SK-N-SH (cell line): Measurements from ENCODE around the gene SCGB1C1. TPM values are rescaled to one million over a fixed set of nuclear protein-coding genes. Genes with fewer than 3 reads are reported as not detected.

Experiments used
- CTCF ChIA-PET: fragments of 300-600, 350-600 bp; formaldehyde crosslinking; extraction: SDS; loops from one replicate; lab custom pipeline; 2021; lab: Yijun Ruan, JAX
- POLR2A ChIA-PET: fragments of 350-600 bp; sonication (Branson Sonifier 250); formaldehyde crosslinking; extraction: SDS; loops from one replicate; lab custom pipeline; 2020; ENCODE audit warnings: antibody characterized with exemption, inconsistent platforms; lab: Yijun Ruan, JAX
- DNase-seq: peaks from one replicate; pipeline ENCODE4 v3.0.0; 2012
- H2AFZ ChIP-seq: fragments of 200-600 bp; sonication (generic); 2 replicates; pipeline ENCODE4 v1.8.1; 2016; ENCODE audit warnings: antibody characterized with exemption, mild to moderate bottlenecking, low read depth
- H3F3A ChIP-seq: fragments of 200-600 bp; sonication (generic); replicated peaks from 2 replicates; pipeline ENCODE3; 2016; ENCODE audit warnings: antibody characterized with exemption, mild to moderate bottlenecking; ENCODE audit not compliant: insufficient read depth
- H3K27ac ChIP-seq, 2 experiments: fragments of 200-500 bp in 1 of 2; fragments of 200-600 bp in 1 of 2; sonication (Bioruptor generic) in 1 of 2; sonication (generic), shearing (Covaris generic) in 1 of 2; 2 replicates each; pipeline versions ENCODE4 v1.5.1 to v1.6.1; 2014 to 2016; ENCODE audit warnings: low read depth in 2 of 2, inconsistent platforms in 1 of 2, low read length in 1 of 2, mild to moderate bottlenecking in 1 of 2, mixed read lengths in 1 of 2
- H3K27me3 ChIP-seq: fragments of 200-600 bp; sonication (generic), shearing (Covaris generic); 2 replicates; pipeline ENCODE4 v1.6.1; 2016; ENCODE audit warnings: mixed run types; ENCODE audit not compliant: insufficient read depth
- H3K36me3 ChIP-seq, 2 experiments: fragments of 200-500 bp in 1 of 2; fragments of 200-600 bp in 1 of 2; sonication (Bioruptor generic) in 1 of 2; sonication (generic) in 1 of 2; replicated peaks in 1 of 2; 2 replicates each; pipeline versions ENCODE3 to v1.5.1; 2014 to 2016; ENCODE audit warnings: low read length in 1 of 2, mild to moderate bottlenecking in 1 of 2; ENCODE audit not compliant: insufficient read depth in 2 of 2, control insufficient read depth in 1 of 2
- H3K4me1 ChIP-seq, 2 experiments: fragments of 200-500 bp in 1 of 2; fragments of 200-600 bp in 1 of 2; sonication (Bioruptor generic) in 1 of 2; sonication (generic), shearing (Covaris generic) in 1 of 2; 2 replicates each; pipeline versions ENCODE4 v1.5.1 to v1.6.1; 2014 to 2016; ENCODE audit warnings: low read depth in 1 of 2, low read length in 1 of 2, mixed run types in 1 of 2; ENCODE audit not compliant: insufficient read depth in 2 of 2, control insufficient read depth in 1 of 2
- H3K4me2 ChIP-seq: fragments of 200-600 bp; sonication (generic), shearing (Covaris generic); 2 replicates; pipeline ENCODE4 v1.6.1; 2017; ENCODE audit warnings: mixed run types
- H3K4me3 ChIP-seq, 2 experiments: fragments of 200-500 bp in 1 of 2; fragments of 200-600 bp in 1 of 2; sonication (Bioruptor generic) in 1 of 2; sonication (generic), shearing (Covaris generic) in 1 of 2; 2 replicates each; pipeline versions ENCODE4 v1.5.1 to v1.8.1; 2014 to 2016; ENCODE audit warnings: low read depth in 2 of 2, inconsistent platforms in 1 of 2, low read length in 1 of 2, mild to moderate bottlenecking in 1 of 2, mixed read lengths in 1 of 2, moderate library complexity in 1 of 2
- H3K79me2 ChIP-seq: fragments of 200-600 bp; sonication (generic); 2 replicates; pipeline ENCODE4 v1.8.1; 2017; ENCODE audit warnings: mild to moderate bottlenecking; ENCODE audit not compliant: insufficient read depth
- H3K9ac ChIP-seq: fragments of 200-600 bp; sonication (generic); 2 replicates; pipeline ENCODE4 v1.6.1; 2017; ENCODE audit warnings: mixed run types
- H3K9me2 ChIP-seq: fragments of 200-600 bp; sonication (generic); 2 replicates; pipeline ENCODE4 v1.6.1; 2017; ENCODE audit warnings: mixed run types
- H3K9me3 ChIP-seq: fragments of 200-600 bp; sonication (generic); 2 replicates; pipeline ENCODE4 v1.6.1; 2017; ENCODE audit warnings: mixed run types, mild to moderate bottlenecking, moderate library complexity
- H4K20me1 ChIP-seq: fragments of 200-600 bp; sonication (generic); 2 replicates; pipeline ENCODE4 v1.6.1; 2017; ENCODE audit warnings: mild to moderate bottlenecking, mixed run types; ENCODE audit not compliant: insufficient read depth
- EP300 ChIP-seq, 2 experiments: IDR thresholded peaks; 2 replicates each; pipeline versions ENCODE4 v1.4.0 to v1.6.1; 2012; ENCODE audit warnings: borderline replicate concordance in 1 of 2, low read depth in 1 of 2, low read length in 1 of 2
- FOXM1 ChIP-seq: IDR thresholded peaks from 2 replicates; pipeline ENCODE4 v1.4.0; 2012; ENCODE audit warnings: low read depth, mild to moderate bottlenecking
- JUND ChIP-seq: IDR thresholded peaks from 2 replicates; pipeline ENCODE4 v1.4.0; 2012
- NRF1 ChIP-seq: IDR thresholded peaks from 2 replicates; pipeline ENCODE4 v1.6.1; 2012; ENCODE audit warnings: low read depth, mild to moderate bottlenecking, low read length
- RAD21 ChIP-seq: IDR thresholded peaks from 2 replicates; pipeline ENCODE4 v1.6.1; 2012; ENCODE audit warnings: mild to moderate bottlenecking, low read length
- RCOR1 ChIP-seq: fragments of 150-350 bp; IDR thresholded peaks from 2 replicates; pipeline ENCODE4 v1.6.1; 2017; ENCODE audit warnings: antibody characterized with exemption, low read length
- RXRA ChIP-seq: IDR thresholded peaks from 2 replicates; pipeline ENCODE4 v1.4.0; 2012; ENCODE audit warnings: low read depth, mild to moderate bottlenecking, borderline replicate concordance
- TAF1 ChIP-seq: IDR thresholded peaks from 2 replicates; pipeline ENCODE4 v1.6.1; 2012; ENCODE audit warnings: low read depth, mild to moderate bottlenecking, low read length, moderate library complexity, borderline replicate concordance
- TCF12 ChIP-seq: IDR thresholded peaks from 2 replicates; pipeline ENCODE4 v1.4.0; 2012
- USF2 ChIP-seq: fragments of 150-350 bp; IDR thresholded peaks from 2 replicates; pipeline ENCODE4 v1.6.1; 2017; ENCODE audit warnings: antibody characterized with exemption, low read length, low read depth, borderline replicate concordance
- YY1 ChIP-seq: IDR thresholded peaks from 2 replicates; pipeline ENCODE4 v1.4.0; 2012; ENCODE audit warnings: low read depth, mild to moderate bottlenecking
- ZBTB33 ChIP-seq: IDR thresholded peaks from 2 replicates; pipeline ENCODE4 v1.4.0; 2012; ENCODE audit warnings: low read depth, borderline replicate concordance
- WGBS: methylation state at CpG from one replicate; pipeline ENCODE4 v1.1.6; 2017; ENCODE audit warnings: low lambda C conversion rate; 5-methylcytosine and 5-hydroxymethylcytosine counted together
- polyA plus RNA-seq, 3 experiments: library from polyadenylated mRNA; depleted of rRNA; stranded (reverse); fragments of >200 nt; gene quantifications; 2 replicates each; pipeline ENCODE4 v1.2.3, GENCODE V29; 2012
- TF ChIP-seq, protein P1 (sequence below): IDR thresholded peaks from 2 replicates; pipeline ENCODE4; 2012
- TF ChIP-seq, protein P2 (sequence below): IDR thresholded peaks from 2 replicates; pipeline ENCODE4 v1.4.0; 2012; ENCODE audit warnings: low read depth
- TF ChIP-seq, protein P3 (sequence below): IDR thresholded peaks from 2 replicates; pipeline ENCODE4 v1.6.1; 2012; ENCODE audit warnings: mild to moderate bottlenecking, low read depth, low read length, moderate library complexity

Gene SCGB1C1
- polyA plus RNA-seq, 1 of the 3 experiments (the other 2 are of a cell fraction) = not detected

GRCh38 chr11:206526-207207 is 13.8 kb downstream of the SCGB1C1 start:
- peak; percentile 56 for DNase-seq
- Histone ChIP-seq H3K36me3 (peaks cover 42 to 53% of the 10 kb centered on the region in 2 experiments), H3K4me3 (peak overlapping the region; percentile 78 to 97)

More at GRCh38 chr11:206526-207207, 13.8 kb downstream of the SCGB1C1 start:
- Histone ChIP-seq H3K9me2 (no peaks in the 10 kb centered on the region), H3K4me2 (peak overlapping the region; percentile 92), H3K79me2 (peaks cover 75% of the 10 kb centered on the region), H3K9ac (peak overlapping the region; percentile 99), H3K4me1 (peaks cover 15 to 32% of the 10 kb centered on the region in 2 experiments; a peak in 3 of 4 replicates), H3K27ac (peak overlapping the region; percentile 80 to 99), H2AFZ (no peak overlapping the region), H3K9me3 (no peaks in the 10 kb centered on the region), H3K27me3 (no peaks in the 10 kb centered on the region), H4K20me1 (peaks cover 45% of the 10 kb centered on the region), H3F3A (peaks cover 9% of the 10 kb centered on the region)
- POLR2A ChIA-PET = interaction anchor here (0.8 to 1.0 kb wide), 5 partner anchors 9 to 242 kb away, joined by 3 to 4 read pairs (median 3); partner anchors contain the start of genes PSMD13 and SIRT3
- 3% methylated on average over 24 of the region's 39 CpGs for WGBS
- CTCF ChIA-PET = interaction anchor here (0.7 to 1.0 kb wide), 3 partner anchors 146 to 242 kb away, joined by 3 to 4 read pairs (median 4); no protein-coding TSS in a partner anchor
- TF ChIP-seq RCOR1 (no peak), NRF1 (no peak), JUND (no peak), YY1 (no peak), RAD21 (no peak), ZBTB33 (no peak), TCF12 (no peak), TAF1 (no peak), EP300 (IDR thresholded peaks at IDR 0.05; ENCODE audit: borderline replicate concordance in 1 of 2, low read depth in 1 of 2, low read length in 1 of 2) (no peak), FOXM1 (no peak), USF2 (no peak), RXRA (no peak)
- TF ChIP-seq, protein P1, sequence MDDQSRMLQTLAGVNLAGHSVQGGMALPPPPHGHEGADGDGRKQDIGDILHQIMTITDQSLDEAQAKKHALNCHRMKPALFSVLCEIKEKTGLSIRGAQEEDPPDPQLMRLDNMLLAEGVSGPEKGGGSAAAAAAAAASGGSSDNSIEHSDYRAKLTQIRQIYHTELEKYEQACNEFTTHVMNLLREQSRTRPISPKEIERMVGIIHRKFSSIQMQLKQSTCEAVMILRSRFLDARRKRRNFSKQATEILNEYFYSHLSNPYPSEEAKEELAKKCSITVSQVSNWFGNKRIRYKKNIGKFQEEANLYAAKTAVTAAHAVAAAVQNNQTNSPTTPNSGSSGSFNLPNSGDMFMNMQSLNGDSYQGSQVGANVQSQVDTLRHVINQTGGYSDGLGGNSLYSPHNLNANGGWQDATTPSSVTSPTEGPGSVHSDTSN = no peak
- TF ChIP-seq, protein P2, sequence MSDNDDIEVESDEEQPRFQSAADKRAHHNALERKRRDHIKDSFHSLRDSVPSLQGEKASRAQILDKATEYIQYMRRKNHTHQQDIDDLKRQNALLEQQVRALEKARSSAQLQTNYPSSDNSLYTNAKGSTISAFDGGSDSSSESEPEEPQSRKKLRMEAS = no peak
- TF ChIP-seq, protein P3, sequence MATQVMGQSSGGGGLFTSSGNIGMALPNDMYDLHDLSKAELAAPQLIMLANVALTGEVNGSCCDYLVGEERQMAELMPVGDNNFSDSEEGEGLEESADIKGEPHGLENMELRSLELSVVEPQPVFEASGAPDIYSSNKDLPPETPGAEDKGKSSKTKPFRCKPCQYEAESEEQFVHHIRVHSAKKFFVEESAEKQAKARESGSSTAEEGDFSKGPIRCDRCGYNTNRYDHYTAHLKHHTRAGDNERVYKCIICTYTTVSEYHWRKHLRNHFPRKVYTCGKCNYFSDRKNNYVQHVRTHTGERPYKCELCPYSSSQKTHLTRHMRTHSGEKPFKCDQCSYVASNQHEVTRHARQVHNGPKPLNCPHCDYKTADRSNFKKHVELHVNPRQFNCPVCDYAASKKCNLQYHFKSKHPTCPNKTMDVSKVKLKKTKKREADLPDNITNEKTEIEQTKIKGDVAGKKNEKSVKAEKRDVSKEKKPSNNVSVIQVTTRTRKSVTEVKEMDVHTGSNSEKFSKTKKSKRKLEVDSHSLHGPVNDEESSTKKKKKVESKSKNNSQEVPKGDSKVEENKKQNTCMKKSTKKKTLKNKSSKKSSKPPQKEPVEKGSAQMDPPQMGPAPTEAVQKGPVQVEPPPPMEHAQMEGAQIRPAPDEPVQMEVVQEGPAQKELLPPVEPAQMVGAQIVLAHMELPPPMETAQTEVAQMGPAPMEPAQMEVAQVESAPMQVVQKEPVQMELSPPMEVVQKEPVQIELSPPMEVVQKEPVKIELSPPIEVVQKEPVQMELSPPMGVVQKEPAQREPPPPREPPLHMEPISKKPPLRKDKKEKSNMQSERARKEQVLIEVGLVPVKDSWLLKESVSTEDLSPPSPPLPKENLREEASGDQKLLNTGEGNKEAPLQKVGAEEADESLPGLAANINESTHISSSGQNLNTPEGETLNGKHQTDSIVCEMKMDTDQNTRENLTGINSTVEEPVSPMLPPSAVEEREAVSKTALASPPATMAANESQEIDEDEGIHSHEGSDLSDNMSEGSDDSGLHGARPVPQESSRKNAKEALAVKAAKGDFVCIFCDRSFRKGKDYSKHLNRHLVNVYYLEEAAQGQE = no peak
